ENCODE results near the gene TMEM52.

GRCh38 chr1:1960480-1961196 is 41.6 kb upstream of the TMEM52 start:
- TF ChIP-seq ZNF451 (CRISPR knock-in tag; IDR thresholded peaks at IDR 0.05), result no peak
- TF ChIP-seq ZNF333 (CRISPR knock-in tag; IDR thresholded peaks at IDR 0.05; ENCODE audit: borderline replicate concordance), result no peak
- TF ChIP-seq TRAFD1 (CRISPR knock-in tag; IDR thresholded peaks at IDR 0.05; ENCODE audit: borderline replicate concordance), result no peak
- TF ChIP-seq ARNT (IDR thresholded peaks at IDR 0.05), result no peak
- TF ChIP-seq CAMTA2 (CRISPR knock-in tag; IDR thresholded peaks at IDR 0.05; ENCODE audit: borderline replicate concordance), result no peak
- no peak for TF ChIP-seq TAF1 (CRISPR knock-in tag; IDR thresholded peaks at IDR 0.05)
- no peak for TF ChIP-seq TCF12 (IDR thresholded peaks at IDR 0.05)
- no peak for TF ChIP-seq TCF12 (CRISPR knock-in tag; IDR thresholded peaks at IDR 0.05)
- TF ChIP-seq ZNF570 (CRISPR knock-in tag; IDR thresholded peaks at IDR 0.05; ENCODE audit: borderline replicate concordance), result no peak
- TF ChIP-seq SNAPC5 (CRISPR knock-in tag; IDR thresholded peaks at IDR 0.05; ENCODE audit: borderline replicate concordance), result no peak
- no peak for TF ChIP-seq ZNF33B (CRISPR knock-in tag; IDR thresholded peaks at IDR 0.05)
- no peak for TF ChIP-seq HMGXB4 (CRISPR knock-in tag; IDR thresholded peaks at IDR 0.05; ENCODE audit: borderline replicate concordance in 1 of 2, low read depth in 1 of 2)
- no peak for TF ChIP-seq ZSCAN30 (CRISPR knock-in tag; IDR thresholded peaks at IDR 0.05)
- TF ChIP-seq ZNF644 (CRISPR knock-in tag; IDR thresholded peaks at IDR 0.05; ENCODE audit: low read depth), result no peak
